Measurements from ENCODE around the gene GOLGA8N. TPM values are rescaled to one million over a fixed set of nuclear protein-coding genes. Genes with fewer than 3 reads are reported as not detected.

Gene GOLGA8N
- total and polyA plus RNA-seq, 2 donors (not counting 1 experiment from before 2014, with no cell fraction given) = 3.7 to 7.5 TPM

- Histone ChIP-seq H3K79me2 (ENCODE audit: control insufficient read depth, insufficient read depth, low read length) (no peaks in the 10 kb centered on the region), H2AFZ (ENCODE audit: insufficient read depth, low read depth, low read length, poor library complexity, severe bottlenecking) (no peak overlapping the region), H3K9me3 (ENCODE audit: control extremely low read depth in 1 of 3, control insufficient read depth in 2 of 3, insufficient read depth in 1 of 3, low read length in 2 of 3) (no peaks in the 10 kb centered on the region), H3K4me3 (ENCODE audit: control extremely low read depth in 1 of 5, extremely low read depth in 1 of 5, insufficient read depth in 1 of 5, low read depth in 2 of 5, low read length in 4 of 5) (no peak overlapping the region), H3K4me2 (replicated peaks; ENCODE audit: low read depth, low read length, poor library complexity, severe bottlenecking) (no peak overlapping the region), H4K20me1 (ENCODE audit: control insufficient read depth, insufficient read depth, low read length, poor library complexity, severe bottlenecking) (no peaks in the 10 kb centered on the region), H3K36me3 (replicated peaks in 1 of 2; ENCODE audit: control extremely low read depth in 1 of 2, control insufficient read depth in 1 of 2, extremely low read depth in 1 of 2, insufficient read depth in 2 of 2, low read length in 1 of 2) (no peaks in the 10 kb centered on the region), H3K4me1 (ENCODE audit: control insufficient read depth in 2 of 2, insufficient read depth in 2 of 2, low read length in 2 of 2) (no peaks in the 10 kb centered on the region), H3K27ac (ENCODE audit: low read length in 2 of 2) (no peak overlapping the region), H3K27me3 (replicated peaks in 1 of 4; ENCODE audit: control extremely low read depth in 1 of 4, control insufficient read depth in 3 of 4, insufficient read depth in 4 of 4, low read length in 3 of 4) (no peaks in the 10 kb centered on the region), H3K9ac (ENCODE audit: low read length) (no peak overlapping the region)
- DNase-seq (no peak), ATAC-seq (ENCODE audit: low read depth) (no peak)
- Mint-ChIP-seq H3K4me1 (no peaks in the 10 kb centered on the region), H3K27me3 (no peaks in the 10 kb centered on the region), H3K27ac (no peak overlapping the region), H3K4me3 (no peak overlapping the region), H3K9me3 (ENCODE audit: insufficient read depth) (no peaks in the 10 kb centered on the region)
- intact Hi-C loops (cut with micrococcal nuclease) = loop anchor here (5.0 kb wide), 1 partner anchor 1363 kb away; no protein-coding TSS in a partner anchor
- ChIA-PET CTCF (interaction anchor here (1.2 to 3.0 kb wide), 5 partner anchors 8 to 483 kb away, joined by 3 to 29 read pairs (median 7); partner anchors contain the start of gene SCG5), POLR2A (no interaction called here)
- 86% methylated on average over 3 of the region's 5 CpGs for WGBS (ENCODE audit: insufficient coverage)
- no peak for TF ChIP-seq CTCF (IDR thresholded peaks at IDR 0.05)
- no peak for TF ChIP-seq EZH2 (IDR thresholded peaks at IDR 0.05; ENCODE audit: borderline replicate concordance, insufficient read depth, low read depth, low read length, poor library complexity, severe bottlenecking)
These were observed 56.1 kb downstream of the GOLGA8N start for GRCh38 chr15:32649342-32649741.

GRCh38 chr15:32651229-32651837, 58.1 kb downstream of the GOLGA8N start:
- Mint-ChIP-seq H3K4me1 (no peaks in the 10 kb centered on the region), H3K27ac (no peak overlapping the region), H3K9me3 (ENCODE audit: insufficient read depth) (no peaks in the 10 kb centered on the region), H3K27me3 (no peaks in the 10 kb centered on the region), H3K4me3 (no peak overlapping the region)
- DNase-seq = peak; percentile 57
- peak; percentile 89 for ATAC-seq (ENCODE audit: low read depth)
- Histone ChIP-seq H3K4me3 (ENCODE audit: control extremely low read depth in 1 of 5, extremely low read depth in 1 of 5, insufficient read depth in 1 of 5, low read depth in 2 of 5, low read length in 4 of 5) (no peak overlapping the region), H3K9me3 (ENCODE audit: control extremely low read depth in 1 of 3, control insufficient read depth in 2 of 3, insufficient read depth in 1 of 3, low read length in 2 of 3) (no peaks in the 10 kb centered on the region), H3K27me3 (replicated peaks in 1 of 4; ENCODE audit: control extremely low read depth in 1 of 4, control insufficient read depth in 3 of 4, insufficient read depth in 4 of 4, low read length in 3 of 4) (no peaks in the 10 kb centered on the region), H3K36me3 (replicated peaks in 1 of 2; ENCODE audit: control extremely low read depth in 1 of 2, control insufficient read depth in 1 of 2, extremely low read depth in 1 of 2, insufficient read depth in 2 of 2, low read length in 1 of 2) (no peaks in the 10 kb centered on the region), H4K20me1 (ENCODE audit: control insufficient read depth, insufficient read depth, low read length, poor library complexity, severe bottlenecking) (no peaks in the 10 kb centered on the region), H3K4me1 (ENCODE audit: control insufficient read depth in 2 of 2, insufficient read depth in 2 of 2, low read length in 2 of 2) (no peaks in the 10 kb centered on the region), H3K4me2 (replicated peaks; ENCODE audit: low read depth, low read length, poor library complexity, severe bottlenecking) (peak overlapping the region; percentile 6), H3K9ac (ENCODE audit: low read length) (no peak overlapping the region), H2AFZ (ENCODE audit: insufficient read depth, low read depth, low read length, poor library complexity, severe bottlenecking) (peak overlapping the region; percentile 11), H3K27ac (ENCODE audit: low read length in 2 of 2) (no peak overlapping the region), H3K79me2 (ENCODE audit: control insufficient read depth, insufficient read depth, low read length) (no peaks in the 10 kb centered on the region)
- 43% methylated on average over 5 of the region's 6 CpGs for WGBS (ENCODE audit: insufficient coverage)
- POLR2A ChIA-PET = no interaction called here
- intact Hi-C loops (cut with micrococcal nuclease) = no loop called here
- CTCF ChIA-PET = interaction anchor here (1.0 to 3.0 kb wide), 6 partner anchors 10 to 342 kb away, joined by 3 to 29 read pairs (median 6); partner anchors contain the start of gene SCG5
- TF ChIP-seq CTCF (IDR thresholded peaks at IDR 0.05) (peak; percentile 88), EZH2 (IDR thresholded peaks at IDR 0.05; ENCODE audit: borderline replicate concordance, insufficient read depth, low read depth, low read length, poor library complexity, severe bottlenecking) (no peak)

All from B cell (primary cell).